ENCODE results near the gene C11orf68.
"Not testable (repeated sequence)": the region's sequence is repeated elsewhere in the genome, so short reads cannot be mapped to it uniquely, and the experiment has no call there.

Gene C11orf68

DNA sequence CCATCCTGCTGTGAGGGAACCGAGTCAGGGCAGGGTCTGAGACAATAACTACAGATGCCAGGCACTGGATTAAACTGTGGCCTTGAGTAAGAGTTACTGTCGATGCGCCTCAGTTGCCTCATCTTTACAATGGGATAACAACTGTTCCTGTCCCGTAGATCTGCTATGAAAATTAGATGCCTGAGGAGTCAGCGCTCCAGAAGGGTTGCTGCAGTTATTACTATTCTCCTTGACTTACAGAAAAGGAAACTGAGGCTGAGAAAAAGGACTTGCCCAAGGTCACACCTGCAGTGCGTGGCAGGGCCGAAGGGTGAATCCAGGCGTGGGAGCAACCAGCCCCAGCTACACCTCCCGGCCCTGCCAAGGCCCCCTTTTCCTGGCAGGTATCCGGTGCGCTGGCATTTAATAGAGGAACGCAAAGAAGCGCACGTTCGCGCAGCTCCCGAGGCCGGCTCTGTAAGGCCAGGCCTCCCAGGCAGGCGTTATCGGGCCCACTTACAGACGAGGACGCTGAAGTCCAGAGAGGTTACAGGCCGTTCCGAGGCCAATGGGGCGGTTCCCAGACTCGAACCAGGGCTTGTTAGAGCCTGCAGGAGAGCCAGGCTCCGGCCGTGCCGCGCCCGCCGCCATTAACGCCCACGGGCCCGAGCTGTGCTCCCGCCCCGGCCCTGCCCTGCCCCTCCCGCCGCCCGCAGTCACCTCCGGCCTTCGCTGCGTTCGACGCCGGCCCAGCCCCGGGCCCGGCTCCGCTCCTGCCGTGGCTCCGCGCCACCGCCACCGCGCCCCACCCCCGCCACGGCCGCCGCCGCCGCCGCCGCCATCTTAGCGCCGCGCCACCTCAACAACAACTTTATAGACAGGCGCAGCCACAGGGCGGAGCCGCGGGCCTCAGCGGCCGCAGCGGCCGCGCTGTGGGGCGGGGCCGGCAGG is at the start of gene C11orf68:
TSS of gene C11orf68 (minus strand) at position 852 of the 930 bp plus-strand sequence. CDS start at position 821, 31 bp downstream.
- no peak for DNase-seq

DNA sequence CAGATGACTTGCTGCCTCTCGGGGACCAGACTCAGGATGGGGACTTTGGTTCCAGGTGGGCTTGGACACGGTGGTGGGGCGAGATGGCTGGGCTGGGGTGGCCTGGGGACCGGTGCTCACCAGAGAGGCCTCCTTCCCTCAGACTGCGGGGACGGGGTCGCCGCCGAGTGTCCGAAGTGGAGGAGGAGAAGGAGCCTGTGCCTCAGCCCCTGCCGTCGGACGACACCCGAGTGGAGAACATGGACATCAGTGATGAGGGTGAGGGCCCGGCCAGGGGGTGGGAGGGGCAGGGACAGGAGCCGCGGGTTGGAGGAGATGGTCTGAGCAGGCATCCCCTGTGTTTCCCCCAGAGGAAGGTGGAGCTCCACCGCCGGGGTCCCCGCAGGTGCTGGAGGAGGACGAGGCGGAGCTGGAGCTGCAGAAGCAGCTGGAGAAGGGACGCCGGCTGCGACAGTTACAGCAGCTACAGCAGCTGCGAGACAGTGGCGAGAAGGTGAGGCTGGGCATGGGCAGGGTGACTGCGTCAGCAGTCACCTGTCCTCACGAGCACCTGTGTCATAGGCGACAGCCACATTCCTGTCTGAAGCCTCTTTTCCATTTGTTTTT is 48.6 kb upstream of the C11orf68 start:
- DNase-seq: no peak

- no peak for DNase-seq
Measured at GRCh38 chr11:65965986-65966762, 47.3 kb upstream of the C11orf68 start.

GRCh38 chr11:65964906-65965305 is 46.0 kb upstream of the C11orf68 start:
- DNase-seq: no peak

DNA sequence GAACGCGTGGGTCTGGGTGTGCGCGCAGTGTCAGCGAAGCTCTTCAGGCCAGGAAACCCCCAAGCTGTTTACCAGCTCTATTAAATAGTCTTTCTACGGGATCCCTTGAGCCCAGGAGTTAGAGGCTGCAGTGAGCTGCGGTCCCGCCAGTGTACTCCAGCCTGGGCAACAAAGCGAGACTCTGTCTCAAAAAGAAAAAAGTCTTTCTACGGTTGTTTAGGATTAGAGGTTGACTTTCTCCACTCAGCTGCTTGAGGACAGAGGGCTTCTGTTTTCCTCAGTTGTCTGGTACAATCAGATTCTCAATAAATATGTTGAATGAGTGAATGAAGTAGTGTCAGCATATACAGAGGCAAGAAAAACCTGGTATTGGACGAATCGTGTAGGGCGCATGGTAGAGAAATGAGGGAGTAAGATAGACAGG is 43.3 kb upstream of the C11orf68 start:
- DNase-seq: no peak

DNA sequence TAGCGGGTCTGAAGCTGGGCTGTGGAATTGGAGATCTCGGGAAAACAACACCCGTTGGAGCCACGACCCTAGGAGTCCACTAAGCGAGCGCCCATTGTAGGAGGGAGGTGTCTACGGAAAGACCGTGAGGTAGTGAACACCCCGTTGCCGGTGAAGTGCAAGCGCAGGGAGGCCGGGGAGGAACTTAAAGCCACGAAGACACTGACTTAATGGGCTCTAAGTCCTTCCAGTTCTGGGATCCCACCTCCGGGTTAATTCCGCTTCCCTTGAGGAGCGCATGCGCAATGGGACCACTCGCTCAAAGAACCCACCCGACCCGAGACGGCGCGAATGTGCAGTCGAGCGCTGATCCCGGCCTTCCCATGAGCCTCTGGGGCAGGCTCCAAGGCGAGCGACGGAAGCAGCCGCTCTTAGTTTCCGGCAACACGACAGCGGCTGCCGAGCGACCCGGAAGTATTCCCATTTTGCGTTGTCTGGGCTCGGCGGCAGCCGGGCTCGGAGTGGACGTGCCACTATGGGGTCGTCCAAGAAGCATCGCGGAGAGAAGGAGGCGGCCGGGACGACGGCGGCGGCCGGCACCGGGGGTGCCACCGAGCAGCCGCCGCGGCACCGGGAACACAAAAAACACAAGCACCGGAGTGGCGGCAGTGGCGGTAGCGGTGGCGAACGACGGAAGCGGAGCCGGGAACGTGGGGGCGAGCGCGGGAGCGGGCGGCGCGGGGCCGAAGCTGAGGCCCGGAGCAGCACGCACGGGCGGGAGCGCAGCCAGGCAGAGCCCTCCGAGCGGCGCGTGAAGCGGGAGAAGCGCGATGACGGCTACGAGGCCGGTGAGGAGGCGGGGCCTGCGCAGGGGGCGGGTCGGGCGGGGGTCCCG is 42.6 kb upstream of the C11orf68 start, which contains the start of gene SART1:
TSS of gene SART1 (plus strand) at position 468 of the 874 bp plus-strand sequence. CDS start at position 515, 47 bp downstream.
- peak; percentile 94 for DNase-seq

DNA sequence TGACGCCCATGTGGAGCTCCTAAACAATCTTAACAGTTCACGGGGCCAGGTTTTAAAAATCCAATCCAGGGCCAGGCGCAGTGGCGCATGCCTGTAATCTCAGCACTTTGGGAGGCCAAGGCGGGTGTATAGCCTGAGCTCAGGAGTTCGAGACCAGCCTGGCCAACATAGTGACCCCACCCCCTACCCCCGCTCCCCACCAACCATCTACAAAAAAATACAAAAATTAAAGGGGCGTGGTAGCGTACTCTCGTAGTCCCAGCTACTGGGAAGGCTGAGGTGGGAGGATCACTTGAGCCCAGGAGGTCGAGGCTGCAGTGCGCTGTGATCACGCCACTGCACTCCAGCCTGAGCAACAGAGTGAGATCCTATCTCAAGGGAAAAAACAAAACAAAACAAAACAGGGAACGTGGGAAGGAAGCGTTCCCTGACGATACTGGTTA is 42.0 kb upstream of the C11orf68 start:
- no peak for DNase-seq

GRCh38 chr11:65958774-65959420 is 40.0 kb upstream of the C11orf68 start:
- DNase-seq: no peak

DNA sequence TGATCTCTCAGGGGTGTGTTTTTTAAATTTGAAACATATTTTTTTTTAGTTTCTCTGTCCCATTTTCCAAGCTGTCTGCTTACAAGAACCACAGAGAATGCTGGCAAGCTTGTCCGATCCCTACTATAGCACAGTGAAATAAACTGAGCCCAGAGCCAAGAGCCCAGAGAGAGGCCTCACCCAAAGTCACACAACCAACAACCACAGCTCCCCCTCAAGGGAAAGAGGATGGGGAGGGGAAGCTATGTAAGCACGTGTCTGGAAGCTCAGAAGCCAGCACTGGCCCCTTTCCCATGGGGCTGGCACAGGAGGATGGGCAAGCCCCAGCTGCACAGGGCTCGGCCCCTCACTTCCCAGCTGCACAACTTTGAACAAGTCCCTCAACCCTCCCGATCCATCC is 39.4 kb upstream of the C11orf68 start:
- DNase-seq: no peak

GRCh38 chr11:65954771-65955170 is 35.9 kb upstream of the C11orf68 start:
- DNase-seq: no peak

GRCh38 chr11:65953471-65953870 is 34.6 kb upstream of the C11orf68 start:
- DNase-seq: no peak

GRCh38 chr11:65952052-65952521 is 33.2 kb upstream of the C11orf68 start:
- DNase-seq: no peak

- DNase-seq: not testable (repeated sequence)
Measured at GRCh38 chr11:65951641-65952040, 32.8 kb upstream of the C11orf68 start.

GRCh38 chr11:65950711-65951110 is 31.8 kb upstream of the C11orf68 start:
- not testable (repeated sequence) for DNase-seq

DNA sequence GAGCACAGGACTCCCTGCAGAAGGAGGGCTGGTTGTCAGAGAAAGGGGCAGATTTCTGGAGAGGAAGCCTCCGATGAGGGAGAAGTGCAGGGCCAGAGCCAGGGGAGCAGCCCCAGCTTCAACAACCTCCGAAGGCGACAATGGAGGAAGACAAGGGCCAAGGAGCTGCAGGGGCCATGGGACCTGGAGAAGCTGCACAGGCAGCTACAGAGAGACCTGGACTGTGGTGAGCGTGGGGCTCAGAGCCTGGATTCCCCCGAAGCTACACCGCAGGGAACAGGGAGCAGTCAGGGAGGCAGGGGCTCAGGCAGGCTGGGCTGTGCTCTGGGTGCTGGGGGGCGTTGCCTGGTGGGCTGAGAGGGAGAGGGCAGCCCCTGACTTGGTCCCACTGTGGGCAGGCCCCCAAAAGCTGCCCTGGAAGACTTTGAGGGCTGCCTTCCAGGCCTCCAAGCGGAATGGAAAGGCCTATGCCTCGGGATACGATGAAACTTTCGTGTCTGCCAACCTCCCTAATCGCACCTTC is 28.8 kb upstream of the C11orf68 start:
- DNase-seq: no peak

- DNase-seq: no peak
Measured at GRCh38 chr11:65947133-65947532, 28.3 kb upstream of the C11orf68 start.

GRCh38 chr11:65946655-65947054 is 27.8 kb upstream of the C11orf68 start:
- DNase-seq: no peak

GRCh38 chr11:65945941-65946558 is 27.2 kb upstream of the C11orf68 start:
- DNase-seq: no peak

DNA sequence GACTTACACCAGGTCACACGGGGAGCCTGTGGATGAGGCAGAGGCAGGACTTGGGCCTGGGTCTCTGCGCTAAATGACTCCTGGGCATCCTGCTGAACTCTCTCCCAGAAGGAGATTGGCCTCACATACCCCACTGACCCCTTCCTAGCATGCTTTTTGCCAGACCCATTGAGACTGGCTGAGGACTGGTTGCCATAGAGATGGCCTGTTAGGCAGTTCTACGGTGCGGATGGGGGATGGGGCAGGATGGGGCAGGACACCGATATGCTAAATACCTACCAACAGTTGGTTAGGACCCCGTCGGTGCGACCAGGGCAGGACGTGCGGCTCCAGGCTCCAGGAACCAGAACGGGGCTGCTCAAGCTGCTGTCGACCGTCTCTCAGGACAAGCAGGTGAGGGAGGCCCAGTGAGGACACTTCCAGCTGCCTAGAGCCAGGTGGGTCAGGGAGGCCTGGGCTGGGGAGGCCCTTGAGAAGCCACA is 26.6 kb upstream of the C11orf68 start, which contains the start of gene TSGA10IP:
TSS of gene TSGA10IP (plus strand) at position 51 of the 482 bp plus-strand sequence. CDS start at position 247, 196 bp downstream.
- no peak for DNase-seq

DNA sequence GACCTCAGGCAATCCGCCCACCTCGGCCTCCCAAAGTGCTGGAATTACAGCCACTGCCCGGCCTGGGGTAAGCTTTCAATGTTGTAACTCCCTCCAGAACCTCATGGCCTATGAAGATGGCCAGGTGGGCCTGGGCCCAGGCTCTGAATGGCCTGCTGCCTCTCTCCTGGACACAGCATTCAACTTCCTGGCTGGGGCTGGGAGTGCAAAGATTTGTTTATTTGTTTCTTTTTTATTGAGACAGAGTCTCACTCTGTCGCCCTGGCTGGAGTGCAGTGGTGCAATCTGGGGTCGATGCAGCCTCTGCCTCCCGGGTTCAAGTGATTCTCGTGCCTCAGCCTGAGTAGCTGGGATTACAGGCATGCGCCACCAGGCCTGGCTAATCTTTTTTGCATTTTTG is 25.9 kb upstream of the C11orf68 start:
- no peak for DNase-seq

Data from NCI-H2029 treated with DMSO at 0.1 percent for 48 hours (cell line).